Epithelial cell of proximal tubule (primary cell): ENCODE results near the gene PRRG2. TPM values are rescaled to one million over a fixed set of nuclear protein-coding genes. Genes with fewer than 3 reads are reported as not detected.
"Not testable (repeated sequence)": the region's sequence is repeated elsewhere in the genome, so short reads cannot be mapped to it uniquely, and the experiment has no call there.

Experiments
- DNase-seq: peaks from one replicate; pipeline ENCODE4 v3.0.0-alpha.2; 2011; ENCODE audit warnings: low read depth
- H3K4me3 ChIP-seq: 2 replicates; pipeline ENCODE4 v1.5.1; 2011; ENCODE audit warnings: low read depth, mild to moderate bottlenecking, low read length
- CTCF ChIP-seq: conservative IDR thresholded peaks from 2 replicates; pipeline ENCODE4 v1.5.1; 2012; ENCODE audit warnings: low read depth, mild to moderate bottlenecking, low read length
- total RNA-seq: library from RNA; depleted of rRNA; stranded (reverse); fragments of >200 nt; gene quantifications from 2 replicates; pipeline ENCODE4 v1.2.3, GENCODE V29; 2015

The PRRG2 gene
- total RNA-seq, 1 donor from 2014 or later: 1.0 TPM

DNA sequence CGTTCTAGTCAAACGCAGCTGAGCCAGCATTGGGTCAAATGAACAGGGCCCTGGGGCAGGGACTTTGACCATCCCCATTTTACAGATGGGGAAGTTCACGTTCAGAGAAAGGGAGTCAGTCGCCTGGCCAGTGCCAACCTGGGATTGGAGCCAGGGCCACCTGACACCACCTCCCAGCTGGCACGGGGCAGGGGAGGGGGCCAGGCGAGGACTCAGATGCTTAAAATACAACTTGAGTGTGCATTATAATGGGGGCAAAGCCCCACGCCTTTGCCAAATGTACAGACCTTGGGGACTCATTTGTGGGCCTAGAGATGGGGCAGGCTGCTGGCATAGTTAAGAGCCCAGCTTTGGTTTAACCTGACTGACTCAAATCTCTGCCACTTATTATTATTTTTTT is 24.5 kb downstream of the PRRG2 start:
- no peak for DNase-seq
- no peak for TF ChIP-seq CTCF

GRCh38 chr19:49609499-49610092 is 28.5 kb downstream of the PRRG2 start:
- DNase-seq: no peak
- H3K4me3 ChIP-seq: no peak overlapping the region
- no peak for TF ChIP-seq CTCF

More for the DNA sequence above, 24.5 kb downstream of the PRRG2 start:
- no peak overlapping the region for H3K4me3 ChIP-seq

DNA sequence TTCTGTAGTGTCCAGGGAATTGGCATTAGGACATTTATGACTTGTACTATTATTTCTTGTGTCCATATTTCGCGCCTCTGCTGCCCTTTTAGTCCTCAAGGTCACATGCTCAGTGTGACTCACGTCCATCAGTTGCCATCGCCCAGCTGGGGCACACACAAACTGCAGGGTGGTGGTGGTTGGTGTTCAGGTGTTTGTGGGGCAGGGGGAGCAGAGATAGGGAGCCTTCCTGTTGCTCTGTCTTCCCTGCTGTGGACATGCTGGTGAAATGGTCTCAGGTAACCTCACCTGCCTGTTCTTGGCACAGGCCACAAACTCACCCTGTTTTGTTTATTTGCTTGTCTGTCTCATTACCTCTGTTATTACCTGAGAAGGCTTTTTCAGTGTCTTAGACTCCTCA is 32.3 kb downstream of the PRRG2 start:
- DNase-seq: no peak
- H3K4me3 ChIP-seq: no peak overlapping the region
- TF ChIP-seq CTCF: no peak

- no peak for DNase-seq
- no peak for TF ChIP-seq CTCF
- H3K4me3 ChIP-seq: no peak overlapping the region
These were observed 33.1 kb downstream of the PRRG2 start for GRCh38 chr19:49614096-49614833.

DNA sequence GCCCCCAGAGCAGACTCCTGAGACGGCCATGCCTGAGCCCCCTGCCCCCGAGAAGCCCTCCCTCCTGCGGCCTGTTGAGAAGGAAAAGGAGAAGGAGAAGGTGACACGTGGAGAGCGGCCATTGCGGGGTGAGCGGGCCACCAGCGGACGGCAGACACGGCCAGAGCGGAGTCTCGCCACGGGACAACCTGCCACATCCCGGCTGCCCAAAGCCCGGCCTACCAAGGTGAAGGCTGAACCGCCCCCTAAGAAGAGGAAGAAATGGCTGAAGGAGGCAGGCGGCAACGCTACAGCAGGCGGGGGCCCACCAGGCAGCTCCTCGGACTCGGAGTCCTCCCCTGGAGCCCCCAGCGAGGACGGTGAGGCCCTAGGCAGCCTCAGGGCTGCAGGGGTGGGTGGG is 34.7 kb downstream of the PRRG2 start:
- no peak for TF ChIP-seq CTCF
- H3K4me3 ChIP-seq: no peak overlapping the region
- no peak for DNase-seq

DNA sequence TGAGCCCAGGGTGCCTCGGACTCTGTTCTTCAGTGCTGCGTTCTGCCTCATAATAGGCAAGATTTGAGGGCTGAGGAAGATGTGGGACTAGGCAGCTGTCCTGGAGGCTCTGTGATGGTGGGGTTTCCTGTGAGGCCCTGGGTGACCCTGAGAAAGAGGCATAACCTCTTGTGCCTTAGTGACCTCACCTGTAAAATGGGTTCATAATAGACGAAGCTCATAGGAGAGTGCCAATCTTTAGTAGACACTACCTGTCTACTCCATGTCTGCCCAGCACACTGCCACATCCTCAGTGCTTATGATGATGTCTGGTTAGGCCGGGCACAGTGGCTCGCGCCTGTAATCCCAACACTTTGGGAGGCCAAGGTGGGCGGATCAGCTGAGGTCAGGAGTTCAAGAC is 35.4 kb downstream of the PRRG2 start:
- no peak for DNase-seq
- TF ChIP-seq CTCF: no peak
- no peak overlapping the region for H3K4me3 ChIP-seq

GRCh38 chr19:49616945-49617344 is 35.8 kb downstream of the PRRG2 start:
- H3K4me3 ChIP-seq: no peak overlapping the region
- DNase-seq: no peak
- TF ChIP-seq CTCF: no peak

DNA sequence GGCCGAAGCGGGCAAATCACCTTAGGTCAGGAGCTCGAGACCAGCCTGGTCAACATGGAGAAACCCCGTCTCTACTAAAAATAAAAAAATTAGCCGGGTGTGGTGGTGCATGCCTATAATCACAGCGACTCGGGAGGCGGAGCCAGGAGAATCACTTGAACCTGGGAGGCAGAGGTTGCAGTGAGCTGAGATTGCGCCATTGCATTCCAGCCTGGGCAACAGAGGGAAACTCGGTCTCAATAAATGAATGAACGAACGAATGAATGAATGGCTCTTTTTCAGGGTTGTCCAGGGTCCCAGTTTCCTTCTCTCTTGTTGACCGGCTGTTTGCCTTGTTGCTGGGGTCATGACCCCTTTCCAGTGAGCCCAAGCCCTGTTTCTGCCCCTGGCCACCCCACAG is 36.7 kb downstream of the PRRG2 start:
- not testable (repeated sequence) for H3K4me3 ChIP-seq, DNase-seq
